Upper lobe of left lung (tissue), 6 donors: ENCODE data around the gene NLRP6. TPM values are rescaled to one million over a fixed set of nuclear protein-coding genes. Genes with fewer than 3 reads are reported as not detected.

ENCODE experiments used
- ATAC-seq, 2 donors: fragments of 200-7000 bp; cut with Tn5 transposase; one replicate each; pipeline ENCODE4 v1.9.1; 2022; ENCODE audit warnings: mild to moderate bottlenecking in 2 of 2, moderate library complexity in 2 of 2; ENCODE audit not compliant: low FRiP score in 2 of 2
- DNase-seq, 2 donors: peaks; one replicate each; pipeline ENCODE4 v3.0.0-alpha.2; 2019 to 2020
- H3K27ac ChIP-seq, 4 donors: fragments of 200-600 bp; sonication (generic); one replicate each; pipeline ENCODE4 v1.5.1; 2016 to 2019
- H3K27me3 ChIP-seq, 4 donors: fragments of 200-600 bp; sonication (generic); one replicate each; pipeline ENCODE4 v1.5.1; 2017 to 2019
- H3K36me3 ChIP-seq, 4 donors: fragments of 200-600 bp; sonication (generic); one replicate each; pipeline ENCODE4 v1.5.1; 2016 to 2019
- H3K4me1 ChIP-seq, 4 donors: fragments of 200-600 bp; sonication (generic); one replicate each; pipeline ENCODE4 v1.5.1; 2018 to 2019
- H3K4me3 ChIP-seq, 4 donors: fragments of 200-600 bp; sonication (generic); one replicate each; pipeline ENCODE4 v1.5.1; 2017 to 2019; ENCODE audit warnings: mild to moderate bottlenecking in 2 of 4, moderate library complexity in 1 of 4
- H3K9me3 ChIP-seq, 4 donors: fragments of 200-600 bp; sonication (generic); one replicate each; pipeline ENCODE4 v1.5.1; 2018 to 2019
- CTCF ChIP-seq, 6 experiments: fragments of 450-650 bp in 4 of 6; fragments of 200-600 bp in 2 of 6; sonication (generic) in 2 of 6; IDR thresholded peaks; one replicate each; pipeline ENCODE4 v1.5.1; 2016 to 2019; ENCODE audit warnings: antibody characterized with exemption in 6 of 6
- EP300 ChIP-seq, 4 donors: sonication (generic); formaldehyde crosslinking; IDR thresholded peaks; one replicate each; pipeline ENCODE4 v1.5.1; 2017; ENCODE audit warnings: antibody characterized with exemption in 4 of 4, control low read depth in 2 of 4
- POLR2A ChIP-seq, 4 donors: fragments of 450-650 bp; IDR thresholded peaks; one replicate each; pipeline ENCODE4 v1.5.1; 2016 to 2017; ENCODE audit warnings: antibody characterized with exemption in 4 of 4, mild to moderate bottlenecking in 2 of 4
- POLR2AphosphoS5 ChIP-seq, 2 donors: sonication (generic); formaldehyde crosslinking; IDR thresholded peaks; one replicate each; pipeline ENCODE4 v1.5.1; 2017; ENCODE audit warnings: antibody characterized with exemption in 2 of 2
- WGBS, 2 donors: methylation state at CpG; one replicate each; pipeline ENCODE4 v1.1.5; 2017 to 2018; 5-methylcytosine and 5-hydroxymethylcytosine counted together
- total RNA-seq, 6 donors: library from RNA; depleted of rRNA in 4 of 6; stranded (reverse); fragments of >200 nt in 4 of 6; gene quantifications; one replicate each; pipeline versions ENCODE4 v1.1.0 to v1.2.1, GENCODE V29; 2016 to 2021
- donor health status: DM: no; HTN: no; CAD: no; lungs with moderate emphysema.
- donor health status: DM: no; HTN: yes; CAD: no; lungs with severe emphysema.

Gene NLRP6
- total RNA-seq, 6 donors from 2014 or later: 1.3 to 7.3 (median 3.1) TPM

DNA sequence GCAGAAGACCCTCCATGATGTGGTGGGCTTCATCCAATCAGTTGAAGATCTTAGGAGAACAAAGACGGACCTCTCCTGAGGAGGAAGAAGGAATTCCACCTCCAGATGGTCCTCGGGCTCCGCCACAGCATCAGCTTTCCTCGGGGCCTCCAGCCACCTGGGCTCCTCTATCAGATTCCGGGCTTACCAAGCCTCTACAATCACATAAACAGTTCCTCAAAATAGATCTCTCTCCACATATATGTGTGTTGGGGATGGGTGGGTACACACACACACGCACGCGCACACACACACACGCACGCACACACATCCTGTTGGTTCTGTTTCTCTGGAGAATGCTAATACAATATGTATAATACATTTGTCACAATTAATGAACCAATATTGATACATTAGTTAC, 18.8 kb upstream of the NLRP6 start:
- no peaks in the 10 kb centered on the region for H3K27me3 ChIP-seq
- ATAC-seq (no peak), DNase-seq (no peak)
- no peaks in the 10 kb centered on the region for H3K9me3 ChIP-seq
- H3K36me3 ChIP-seq: no peaks in the 10 kb centered on the region
- no peak overlapping the region for H3K4me3 ChIP-seq
- no peak for TF ChIP-seq POLR2AphosphoS5 (IDR thresholded peaks at IDR 0.05)
- no peak for TF ChIP-seq EP300 (IDR thresholded peaks at IDR 0.05)
- no peak for TF ChIP-seq POLR2A (IDR thresholded peaks at IDR 0.05)
- TF ChIP-seq CTCF (IDR thresholded peaks at IDR 0.05): no peak
- no peaks in the 10 kb centered on the region for H3K4me1 ChIP-seq
- 61 to 75% methylated on average over 10 of the region's 10 CpGs for WGBS, 2 donors
- H3K27ac ChIP-seq: no peak overlapping the region

- Histone ChIP-seq H3K9me3 (peaks cover 0 to 4% (median 0%) of the 10 kb centered on the region in 4 donors), H3K4me3 (no peak overlapping the region), H3K27ac (no peak overlapping the region), H3K4me1 (no peaks in the 10 kb centered on the region), H3K27me3 (no peaks in the 10 kb centered on the region), H3K36me3 (no peaks in the 10 kb centered on the region)
- ATAC-seq: no peak
- no peak for DNase-seq
- 82 to 88% methylated on average over 4 of the region's 4 CpGs for WGBS, 2 donors
- TF ChIP-seq POLR2A (IDR thresholded peaks at IDR 0.05) (no peak), EP300 (IDR thresholded peaks at IDR 0.05) (no peak), POLR2AphosphoS5 (IDR thresholded peaks at IDR 0.05) (no peak), CTCF (IDR thresholded peaks at IDR 0.05) (no peak)
Measured at GRCh38 chr11:261624-262023, 16.6 kb upstream of the NLRP6 start.

- Histone ChIP-seq H3K9me3 (peaks cover 0 to 4% (median 0%) of the 10 kb centered on the region in 4 donors), H3K27me3 (no peaks in the 10 kb centered on the region), H3K27ac (peak overlapping the region in 1 of 4 donors; percentile 23), H3K4me3 (no peak overlapping the region), H3K36me3 (no peaks in the 10 kb centered on the region), H3K4me1 (peaks cover 11 to 26% (median 12%) of the 10 kb centered on the region in 4 donors)
- no peak for ATAC-seq
- DNase-seq: peak in 1 of 2 donors; percentile 52
- TF ChIP-seq POLR2AphosphoS5 (IDR thresholded peaks at IDR 0.05) (no peak), CTCF (IDR thresholded peaks at IDR 0.05) (no peak), EP300 (IDR thresholded peaks at IDR 0.05) (no peak), POLR2A (IDR thresholded peaks at IDR 0.05) (no peak)
- 66 to 69% methylated on average over 5 of the region's 13 CpGs for WGBS, 2 donors
Measured at GRCh38 chr11:266676-267439, 11.3 kb upstream of the NLRP6 start.

- Histone ChIP-seq H3K9me3 (peaks cover 0 to 4% (median 0%) of the 10 kb centered on the region in 4 donors), H3K4me3 (peak overlapping the region in 3 of 4 donors; percentile 36 to 46 (median 44)), H3K27ac (peak overlapping the region; percentile 91 to 92 (median 92)), H3K4me1 (peaks cover 11 to 26% (median 12%) of the 10 kb centered on the region in 4 donors), H3K27me3 (no peaks in the 10 kb centered on the region), H3K36me3 (no peaks in the 10 kb centered on the region)
- TF ChIP-seq CTCF (IDR thresholded peaks at IDR 0.05) (no peak), EP300 (IDR thresholded peaks at IDR 0.05) (no peak), POLR2AphosphoS5 (IDR thresholded peaks at IDR 0.05) (peak; percentile 18 to 27), POLR2A (IDR thresholded peaks at IDR 0.05) (peak in 1 of 4 donors; percentile 70)
- DNase-seq: peak in 1 of 2 donors; percentile 79
- ATAC-seq: peak; percentile 60 to 63
- WGBS, 2 donors: 32 to 50% methylated on average over 11 to 15 of the region's 18 CpGs
Measured at GRCh38 chr11:267491-267994, 10.7 kb upstream of the NLRP6 start.
